ENCODE measurements around the gene ABHD2. TPM values are rescaled to one million over a fixed set of nuclear protein-coding genes. Genes with fewer than 3 reads are reported as not detected.

ABHD2 gene
- total RNA-seq, 2 donors from 2014 or later, result 44.9 to 52.3 TPM

DNA sequence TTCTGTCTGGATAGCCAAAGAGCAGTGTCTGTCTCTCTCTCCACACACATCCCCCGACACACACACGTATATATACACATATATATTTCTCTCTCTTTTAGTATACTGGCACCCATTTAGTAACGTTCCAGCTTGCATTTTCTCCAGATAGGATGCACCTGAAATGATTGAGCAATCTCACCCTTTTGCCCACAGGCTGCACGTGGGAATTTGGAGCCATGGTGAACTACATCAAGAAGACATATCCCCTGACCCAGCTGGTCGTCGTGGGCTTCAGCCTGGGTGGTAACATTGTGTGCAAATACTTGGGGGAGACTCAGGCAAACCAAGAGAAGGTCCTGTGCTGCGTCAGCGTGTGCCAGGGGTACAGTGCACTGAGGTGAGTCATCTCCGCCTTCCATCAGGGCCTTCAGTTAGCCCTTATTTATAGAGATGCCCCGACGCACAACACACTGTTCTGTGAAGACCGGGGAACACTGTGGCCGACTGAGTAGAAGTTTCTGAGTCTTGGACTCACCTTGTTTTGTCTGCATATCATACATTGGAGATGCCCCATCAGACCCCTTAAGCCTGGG, 87.4 kb downstream of the ABHD2 start:
- no peak for DNase-seq (ENCODE audit: low spot score in 2 of 2)
- H3K9me3 Mint-ChIP-seq, result no peaks in the 10 kb centered on the region
- no peak for ATAC-seq
- H3K36me3 Mint-ChIP-seq, result peaks cover 6 to 7% of the 10 kb centered on the region in 2 donors
- peak overlapping the region in 1 of 2 donors; percentile 52 for H3K27ac Mint-ChIP-seq

DNA sequence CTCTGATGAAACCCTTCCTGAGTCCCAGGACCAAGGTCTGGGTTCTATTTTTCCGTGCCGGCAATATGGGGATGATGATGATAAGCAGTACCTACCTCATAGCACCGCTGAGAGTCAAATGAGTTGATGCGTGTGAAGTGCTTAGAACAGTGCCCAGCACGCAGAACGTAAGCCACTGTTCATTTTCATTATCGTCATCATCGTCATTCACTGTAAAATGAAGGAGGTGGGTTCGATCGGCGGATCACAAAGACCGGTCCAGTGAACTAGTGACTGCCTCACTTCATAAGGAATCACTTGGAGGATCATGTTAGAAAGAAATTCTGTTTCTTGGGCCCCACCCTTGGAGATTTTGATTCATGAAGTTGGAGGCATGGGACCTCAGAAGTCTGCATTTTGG, 88.9 kb downstream of the ABHD2 start:
- Mint-ChIP-seq H3K36me3 (peaks cover 7 to 14% of the 10 kb centered on the region in 2 donors), H3K9me3 (no peaks in the 10 kb centered on the region), H3K27ac (peak overlapping the region in 1 of 2 donors; percentile 83)
- ATAC-seq (no peak), DNase-seq (ENCODE audit: low spot score in 2 of 2) (no peak)

DNA sequence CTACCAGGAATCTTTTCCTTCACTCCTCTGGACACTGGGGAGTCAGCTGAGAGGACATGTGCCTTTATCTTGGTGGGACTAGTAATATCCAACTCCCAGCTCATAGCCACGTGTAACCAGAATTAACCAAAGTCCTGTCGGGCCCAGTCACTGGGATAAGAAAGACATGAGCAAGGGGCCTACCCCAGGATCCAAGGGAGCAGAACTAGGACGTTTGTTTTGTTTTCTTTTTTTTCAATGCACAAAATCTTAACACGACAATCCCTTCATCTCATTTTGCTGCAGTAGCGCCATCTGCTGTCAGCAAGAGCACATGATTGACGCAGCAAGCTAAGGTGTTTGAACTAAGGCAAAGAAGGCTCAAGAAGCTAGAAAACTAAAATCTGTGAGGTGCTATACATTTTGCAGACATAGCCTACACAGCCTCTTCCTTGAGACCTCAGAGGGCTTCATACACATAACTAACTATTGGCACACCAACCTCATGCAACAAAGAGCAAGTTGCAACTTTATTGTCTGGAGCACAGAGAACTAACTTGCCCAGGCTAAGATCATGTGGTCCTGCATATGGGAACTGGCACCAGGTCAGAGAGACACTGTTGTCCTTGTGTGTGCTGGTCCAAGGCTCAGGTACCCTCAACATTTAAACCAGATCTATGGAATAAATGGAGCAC, 89.5 kb downstream of the ABHD2 start:
- peak overlapping the region; percentile 83 to 98 for H3K27ac Mint-ChIP-seq
- ATAC-seq (no peak), DNase-seq (ENCODE audit: low spot score in 2 of 2) (peak in 1 of 2 donors; percentile 67)
- H3K9me3 Mint-ChIP-seq, result no peaks in the 10 kb centered on the region
- H3K36me3 Mint-ChIP-seq, result peaks cover 7 to 18% of the 10 kb centered on the region in 2 donors

DNA sequence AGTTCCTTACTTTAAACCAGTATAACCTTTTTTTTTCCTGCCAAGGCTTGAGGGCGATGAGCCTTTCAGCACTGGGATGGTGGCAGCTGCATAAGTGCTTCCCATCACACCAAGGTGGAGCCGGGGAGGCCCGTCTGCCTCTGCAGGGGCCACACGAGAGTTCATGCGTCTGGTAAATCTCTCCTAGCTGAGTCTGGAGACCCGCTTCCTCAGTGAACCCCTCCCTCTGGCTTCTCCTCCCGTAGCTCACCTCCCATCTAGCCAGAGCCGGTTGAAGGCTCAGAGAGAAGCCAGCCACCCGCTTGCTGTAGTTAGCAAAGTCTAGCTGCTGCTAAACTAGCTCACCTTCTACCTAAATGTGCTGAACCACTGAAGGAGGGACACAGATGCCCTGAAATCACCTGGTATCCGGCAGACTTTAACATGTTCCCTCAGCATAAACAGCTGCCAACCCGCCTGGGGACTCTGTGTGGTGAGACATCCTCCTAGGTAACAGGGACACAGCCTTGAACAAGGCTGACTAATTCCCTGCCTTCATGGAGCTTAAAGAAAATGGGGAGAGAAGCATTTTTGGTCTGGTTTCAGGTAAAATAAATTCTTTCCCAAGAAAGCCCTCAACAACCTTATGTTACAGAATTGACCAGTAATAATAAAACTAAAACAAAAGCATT, 90.2 kb downstream of the ABHD2 start:
- H3K27ac Mint-ChIP-seq, result peak overlapping the region; percentile 83 to 98
- peaks cover 7 to 18% of the 10 kb centered on the region in 2 donors for H3K36me3 Mint-ChIP-seq
- no peaks in the 10 kb centered on the region for H3K9me3 Mint-ChIP-seq
- DNase-seq (ENCODE audit: low spot score in 2 of 2), result no peak
- peak; percentile 61 to 63 for ATAC-seq

DNA sequence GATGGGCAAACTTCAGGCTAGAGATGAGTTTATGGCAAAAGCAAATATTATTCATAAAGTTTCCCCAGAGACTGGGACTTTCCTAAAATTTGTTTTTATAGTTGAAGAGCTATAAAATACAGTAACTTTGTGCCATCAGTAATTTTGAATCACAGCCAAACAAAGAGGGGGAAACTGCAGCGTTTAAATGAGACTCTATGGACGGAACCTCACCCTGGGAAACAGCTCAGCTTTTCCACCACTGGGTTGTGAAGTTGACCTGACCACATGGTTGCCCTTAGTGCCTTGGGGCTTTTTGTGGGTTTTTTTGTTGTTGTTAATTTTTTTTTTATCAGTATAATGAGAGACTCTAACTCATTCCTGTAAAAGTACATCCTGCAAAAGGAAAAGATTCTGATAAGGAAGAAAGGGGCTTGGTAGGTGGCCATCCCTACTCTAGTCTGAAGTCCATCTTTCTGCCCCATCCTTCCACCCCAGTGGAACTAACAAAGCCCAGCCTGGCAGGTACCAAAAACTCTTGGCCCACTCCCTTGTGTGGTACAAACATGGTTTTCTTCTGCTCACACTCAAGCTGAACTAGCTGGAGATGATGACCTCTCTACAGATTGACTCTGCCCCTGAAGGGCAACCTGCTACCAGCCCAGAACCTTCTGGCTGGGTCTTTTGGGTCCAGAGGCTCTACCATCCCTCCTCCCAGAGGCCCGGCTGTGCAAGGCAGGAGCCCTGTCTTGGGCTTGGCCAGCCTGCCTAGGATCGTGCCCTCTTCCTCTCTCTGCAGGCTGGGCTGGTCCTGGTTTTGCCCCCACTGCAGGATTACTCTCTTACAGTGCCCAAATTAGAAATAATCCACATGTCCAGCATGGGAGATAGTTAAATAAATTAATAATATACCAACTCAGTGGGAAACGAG, 92.0 kb downstream of the ABHD2 start:
- ATAC-seq, result peak; percentile 82 to 86
- H3K36me3 Mint-ChIP-seq, result peaks cover 7 to 18% of the 10 kb centered on the region in 2 donors
- no peaks in the 10 kb centered on the region for H3K9me3 Mint-ChIP-seq
- H3K27ac Mint-ChIP-seq, result peak overlapping the region; percentile 83 to 98
- DNase-seq (ENCODE audit: low spot score in 2 of 2), result peak; percentile 53 to 71

DNA sequence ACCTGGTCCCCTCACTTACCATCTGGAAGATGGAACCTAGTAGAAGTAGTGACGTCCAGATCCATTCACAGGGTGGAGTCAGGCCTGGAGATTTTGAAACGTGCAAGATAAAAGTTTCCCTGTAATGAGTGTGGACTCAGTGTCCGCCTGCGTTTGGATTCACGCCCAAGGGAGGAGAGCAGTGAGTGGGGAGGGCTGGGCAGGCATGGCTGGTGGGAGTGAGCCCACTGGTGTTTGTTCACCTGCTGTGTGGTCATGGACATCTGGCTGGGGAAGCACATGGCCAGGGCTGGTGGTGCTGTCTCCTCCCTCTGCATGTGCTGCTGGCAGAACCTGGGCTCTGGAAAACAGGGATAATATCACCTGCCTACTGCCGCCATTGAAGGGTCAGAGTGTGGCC, 96.1 kb downstream of the ABHD2 start:
- Mint-ChIP-seq H3K27ac (peak overlapping the region in 1 of 2 donors; percentile 46), H3K36me3 (peaks cover 0 to 12% of the 10 kb centered on the region in 2 donors), H3K9me3 (no peaks in the 10 kb centered on the region)
- peak in 1 of 2 donors; percentile 9 for DNase-seq (ENCODE audit: low spot score in 2 of 2)
- no peak for ATAC-seq

DNA sequence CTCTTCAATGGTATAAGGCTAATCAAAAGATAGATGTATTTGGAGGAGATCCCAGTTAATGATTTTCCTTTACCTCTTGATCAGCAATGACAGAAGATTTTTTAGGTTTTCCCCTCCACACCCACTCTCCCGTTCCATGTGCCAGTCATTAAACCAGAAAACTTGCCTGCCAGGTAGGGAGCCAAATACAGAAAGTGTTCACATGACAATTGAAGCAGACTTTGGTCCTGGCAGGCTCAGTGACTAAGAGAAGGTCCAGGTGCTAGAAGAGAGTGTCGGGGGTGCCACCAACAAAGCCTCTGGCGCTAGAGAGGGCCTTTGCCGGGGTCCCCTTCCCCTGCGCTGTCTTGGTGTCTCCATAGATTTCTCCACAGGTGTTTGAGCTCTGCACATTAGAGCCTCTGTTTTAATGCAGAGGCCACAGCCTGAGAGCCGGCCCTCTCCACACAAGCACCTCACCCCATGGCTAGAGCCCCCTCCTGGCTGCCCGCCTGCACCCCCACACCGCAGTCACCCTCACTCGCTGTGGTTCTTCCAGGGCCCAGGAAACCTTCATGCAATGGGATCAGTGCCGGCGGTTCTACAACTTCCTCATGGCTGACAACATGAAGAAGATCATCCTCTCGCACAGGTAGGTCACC, 96.8 kb downstream of the ABHD2 start:
- H3K27ac Mint-ChIP-seq, result peak overlapping the region; percentile 7 to 46
- no peaks in the 10 kb centered on the region for H3K9me3 Mint-ChIP-seq
- no peak for ATAC-seq
- no peak for DNase-seq (ENCODE audit: low spot score in 2 of 2)
- H3K36me3 Mint-ChIP-seq, result peaks cover 0 to 12% of the 10 kb centered on the region in 2 donors

DNA sequence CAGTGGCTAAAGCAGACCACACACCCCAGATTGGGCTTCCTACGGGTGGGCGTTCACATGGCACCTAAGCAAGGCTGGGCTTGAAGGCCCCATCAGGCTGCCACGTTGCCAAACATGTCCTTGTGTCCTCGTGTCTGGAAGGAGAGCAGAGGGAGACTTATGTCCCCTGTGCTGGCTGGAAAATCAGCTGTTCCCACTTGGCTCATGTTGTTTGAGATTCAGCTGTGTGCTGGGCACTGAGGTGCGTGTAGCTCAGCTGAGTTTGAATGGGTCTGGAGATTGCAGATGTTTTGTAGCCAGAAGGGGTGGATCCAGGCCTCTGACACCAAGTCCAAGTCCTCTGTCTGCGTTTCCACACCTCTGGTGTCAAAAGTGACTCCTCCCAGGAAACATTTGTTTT, 98.5 kb downstream of the ABHD2 start:
- Mint-ChIP-seq H3K9me3 (no peaks in the 10 kb centered on the region), H3K27ac (no peak overlapping the region), H3K36me3 (peaks cover 5 to 12% of the 10 kb centered on the region in 2 donors)
- ATAC-seq (no peak), DNase-seq (ENCODE audit: low spot score in 2 of 2) (no peak)

DNA sequence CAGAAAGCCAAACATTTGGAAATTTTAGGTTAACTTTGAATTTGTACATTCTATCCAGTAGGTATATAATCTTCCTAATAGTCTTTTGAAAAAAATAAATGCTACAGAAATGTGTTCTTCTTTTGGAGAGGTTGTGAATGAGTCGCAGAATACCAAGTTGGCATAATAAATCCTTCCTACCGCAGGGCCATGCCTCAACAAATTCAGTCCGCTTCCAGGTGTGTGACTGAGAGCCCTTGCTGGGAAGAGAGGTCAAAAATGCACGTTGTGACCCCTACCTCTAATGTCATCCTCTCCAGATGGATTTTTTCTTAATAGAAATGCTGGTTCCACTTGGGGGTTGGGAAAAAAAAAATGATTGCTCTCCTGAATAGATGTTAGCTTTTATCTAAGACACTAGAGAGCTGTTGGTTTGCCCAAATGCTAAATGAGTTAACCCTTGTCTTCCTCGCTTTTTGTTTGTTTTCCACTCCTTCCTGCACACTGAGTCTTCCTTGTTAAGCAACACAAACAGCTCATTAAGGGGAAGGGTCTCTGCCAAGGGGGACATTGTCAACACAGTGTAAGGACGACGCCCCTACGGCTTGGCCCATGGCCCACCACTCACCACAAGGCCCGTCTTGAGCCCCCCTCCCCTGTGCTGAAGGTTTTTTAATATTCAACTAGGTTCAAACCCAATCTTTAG, 99.2 kb downstream of the ABHD2 start:
- Mint-ChIP-seq H3K27ac (no peak overlapping the region), H3K9me3 (no peaks in the 10 kb centered on the region), H3K36me3 (peaks cover 5 to 7% of the 10 kb centered on the region in 2 donors)
- ATAC-seq (no peak), DNase-seq (ENCODE audit: low spot score in 2 of 2) (no peak)

DNA sequence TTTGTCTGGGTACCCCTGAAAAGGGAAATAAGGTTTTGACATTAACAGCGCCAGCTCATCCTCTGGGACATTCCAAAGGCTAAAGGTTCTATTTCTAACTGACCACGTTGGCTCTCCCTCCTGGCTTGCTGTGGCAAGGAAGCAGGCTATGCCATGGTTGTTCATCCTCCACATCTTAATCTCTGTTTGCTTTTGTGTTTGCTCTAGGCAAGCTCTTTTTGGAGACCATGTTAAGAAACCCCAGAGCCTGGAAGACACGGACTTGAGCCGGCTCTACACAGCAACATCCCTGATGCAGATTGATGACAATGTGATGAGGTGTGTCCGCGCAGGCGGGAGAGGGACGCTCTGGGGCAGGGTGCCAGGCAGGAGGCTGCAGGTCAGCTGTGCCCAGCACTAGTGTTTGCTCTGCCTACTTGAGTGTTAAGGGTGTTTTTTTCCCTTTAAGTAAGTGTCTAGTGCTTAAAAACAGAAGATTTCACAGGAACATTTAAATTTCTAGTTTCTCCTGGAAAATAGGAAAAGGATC, 99.8 kb downstream of the ABHD2 start:
- DNase-seq (ENCODE audit: low spot score in 2 of 2) (no peak), ATAC-seq (no peak)
- no peak overlapping the region for H3K27ac Mint-ChIP-seq
- H3K9me3 Mint-ChIP-seq, result no peaks in the 10 kb centered on the region
- H3K36me3 Mint-ChIP-seq, result peaks cover 6 to 12% of the 10 kb centered on the region in 2 donors

DNA sequence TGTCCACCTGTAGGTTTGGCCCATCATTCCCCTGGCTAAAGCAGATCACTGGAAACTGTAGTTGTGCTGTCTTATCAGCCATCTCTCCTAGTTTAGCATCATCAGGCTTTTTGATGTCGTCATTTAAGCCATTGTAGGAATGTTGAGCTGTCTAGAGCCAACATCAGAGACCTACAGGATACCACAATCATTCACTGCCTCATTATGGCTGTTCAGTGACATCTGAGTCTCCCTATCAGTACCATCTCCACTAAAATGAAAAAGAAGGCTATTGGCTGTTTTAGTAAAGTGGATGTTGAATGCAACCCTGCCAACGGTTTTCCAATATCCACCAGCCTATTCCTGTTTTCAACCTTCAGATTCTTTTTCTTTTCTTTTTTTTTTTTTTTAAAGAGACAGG, 103.9 kb downstream of the ABHD2 start:
- DNase-seq (ENCODE audit: low spot score in 2 of 2), result no peak
- peak in 1 of 2 donors; percentile 66 for ATAC-seq
- no peaks in the 10 kb centered on the region for H3K9me3 Mint-ChIP-seq
- peaks cover 18 to 27% of the 10 kb centered on the region in 2 donors for H3K36me3 Mint-ChIP-seq
- H3K27ac Mint-ChIP-seq, result peak overlapping the region in 1 of 2 donors; percentile 55

DNA sequence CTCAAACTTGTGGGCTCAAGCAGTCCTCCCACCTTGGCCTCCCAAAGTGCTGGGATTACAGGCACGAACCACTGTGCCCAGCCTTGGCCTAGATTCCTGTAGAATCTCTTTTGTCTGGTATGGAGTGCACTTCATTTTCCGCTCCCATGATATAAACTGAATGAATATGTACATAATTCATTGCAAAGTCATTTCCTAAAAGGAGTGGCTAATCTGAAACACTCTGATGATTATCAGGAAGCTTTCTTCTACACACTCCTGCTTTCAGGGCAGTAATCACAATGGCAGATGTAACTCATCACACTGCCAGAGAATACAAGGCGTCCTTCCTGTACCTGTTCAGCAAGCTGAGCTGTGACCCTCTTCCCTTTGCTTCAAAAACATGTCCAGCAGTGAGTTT, 104.5 kb downstream of the ABHD2 start:
- DNase-seq (ENCODE audit: low spot score in 2 of 2) (no peak), ATAC-seq (no peak)
- Mint-ChIP-seq H3K36me3 (peaks cover 18 to 27% of the 10 kb centered on the region in 2 donors), H3K27ac (peak overlapping the region in 1 of 2 donors; percentile 55), H3K9me3 (no peaks in the 10 kb centered on the region)

DNA sequence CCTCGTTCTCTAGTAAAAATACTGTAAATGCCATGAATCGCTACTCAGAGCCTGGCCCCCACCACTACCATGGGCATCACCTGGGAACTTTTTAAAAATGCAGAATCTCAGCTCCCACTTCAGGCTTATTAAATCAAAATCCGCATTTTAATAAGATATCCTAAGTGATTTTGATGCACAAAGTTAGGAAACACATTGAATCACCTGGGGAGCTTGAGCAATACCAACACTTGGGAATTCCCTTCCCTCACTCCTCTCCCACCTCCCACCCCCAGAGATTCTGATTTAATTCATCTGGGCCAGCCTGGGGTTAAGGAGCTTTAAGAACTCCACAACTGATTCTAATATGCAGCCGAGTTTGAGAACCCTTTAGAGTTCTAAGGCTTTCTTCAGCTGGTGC, 106.4 kb downstream of the ABHD2 start:
- no peaks in the 10 kb centered on the region for H3K9me3 Mint-ChIP-seq
- DNase-seq (ENCODE audit: low spot score in 2 of 2), result no peak
- peaks cover 18 to 27% of the 10 kb centered on the region in 2 donors for H3K36me3 Mint-ChIP-seq
- no peak for ATAC-seq
- H3K27ac Mint-ChIP-seq, result no peak overlapping the region

DNA sequence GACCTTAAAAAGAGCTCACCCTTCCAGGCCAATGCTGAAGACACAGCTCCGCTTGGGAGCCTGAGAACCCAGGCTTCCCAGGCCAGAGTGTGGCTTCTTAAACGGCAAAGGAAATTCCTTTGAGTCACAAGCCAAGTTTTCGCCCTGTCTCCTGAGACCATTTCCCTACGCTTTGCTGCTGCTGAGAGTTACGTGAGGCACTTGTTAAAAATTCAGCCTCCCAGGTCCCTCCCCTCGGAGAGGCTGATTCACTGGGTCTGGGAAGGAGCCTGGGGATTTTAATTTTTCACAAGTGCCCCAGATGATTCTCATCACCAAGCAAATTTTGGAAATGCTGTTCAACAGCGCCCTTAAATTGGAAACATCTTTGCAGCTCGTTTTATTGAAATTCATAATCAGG, 107.6 kb downstream of the ABHD2 start:
- ATAC-seq, result no peak
- H3K36me3 Mint-ChIP-seq, result peaks cover 17 to 27% of the 10 kb centered on the region in 2 donors
- no peaks in the 10 kb centered on the region for H3K9me3 Mint-ChIP-seq
- H3K27ac Mint-ChIP-seq, result no peak overlapping the region
- DNase-seq (ENCODE audit: low spot score in 2 of 2), result no peak

DNA sequence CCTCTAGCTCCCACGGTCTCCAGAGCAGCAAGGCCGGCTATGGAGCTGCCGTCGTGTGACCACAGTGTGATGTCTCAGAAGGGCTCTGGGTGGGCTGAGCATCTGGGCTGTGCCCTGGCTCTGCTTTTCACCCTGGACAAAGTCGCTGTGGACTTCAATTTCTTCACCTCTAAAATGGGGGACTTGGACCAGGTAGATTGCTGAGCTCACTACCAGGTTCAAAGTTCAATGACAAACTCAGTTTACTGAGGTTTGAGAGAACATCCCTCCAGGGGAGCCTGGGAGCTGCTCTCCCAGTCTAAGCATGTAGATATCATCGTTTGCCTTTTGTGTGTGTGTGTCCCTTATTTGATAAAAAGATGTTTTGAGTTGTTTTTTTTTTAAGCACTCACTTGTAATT, 108.0 kb downstream of the ABHD2 start:
- H3K36me3 Mint-ChIP-seq, result peaks cover 13 to 27% of the 10 kb centered on the region in 2 donors
- no peaks in the 10 kb centered on the region for H3K9me3 Mint-ChIP-seq
- DNase-seq (ENCODE audit: low spot score in 2 of 2) (no peak), ATAC-seq (no peak)
- H3K27ac Mint-ChIP-seq, result no peak overlapping the region

All from activated naive CD4-positive, alpha-beta T cell treated with anti-CD3 and anti-CD28 coated beads, Interleukin-2, amount 50 U/mL, for 72 hours (primary cell).